Activated T-cell treated with anti-CD3 and anti-CD28 coated beads for 24 hours (primary cell): ENCODE data around the gene RAB17.

Source experiments
- DNase-seq: peaks from one replicate; pipeline ENCODE4 v3.0.0-alpha.2; 2020; ENCODE audit warnings: low read depth

RAB17 gene

GRCh38 chr2:237558961-237559641, 31.4 kb downstream of the RAB17 start:
- DNase-seq: no peak

GRCh38 chr2:237557633-237558015, 32.9 kb downstream of the RAB17 start:
- DNase-seq: no peak

DNA sequence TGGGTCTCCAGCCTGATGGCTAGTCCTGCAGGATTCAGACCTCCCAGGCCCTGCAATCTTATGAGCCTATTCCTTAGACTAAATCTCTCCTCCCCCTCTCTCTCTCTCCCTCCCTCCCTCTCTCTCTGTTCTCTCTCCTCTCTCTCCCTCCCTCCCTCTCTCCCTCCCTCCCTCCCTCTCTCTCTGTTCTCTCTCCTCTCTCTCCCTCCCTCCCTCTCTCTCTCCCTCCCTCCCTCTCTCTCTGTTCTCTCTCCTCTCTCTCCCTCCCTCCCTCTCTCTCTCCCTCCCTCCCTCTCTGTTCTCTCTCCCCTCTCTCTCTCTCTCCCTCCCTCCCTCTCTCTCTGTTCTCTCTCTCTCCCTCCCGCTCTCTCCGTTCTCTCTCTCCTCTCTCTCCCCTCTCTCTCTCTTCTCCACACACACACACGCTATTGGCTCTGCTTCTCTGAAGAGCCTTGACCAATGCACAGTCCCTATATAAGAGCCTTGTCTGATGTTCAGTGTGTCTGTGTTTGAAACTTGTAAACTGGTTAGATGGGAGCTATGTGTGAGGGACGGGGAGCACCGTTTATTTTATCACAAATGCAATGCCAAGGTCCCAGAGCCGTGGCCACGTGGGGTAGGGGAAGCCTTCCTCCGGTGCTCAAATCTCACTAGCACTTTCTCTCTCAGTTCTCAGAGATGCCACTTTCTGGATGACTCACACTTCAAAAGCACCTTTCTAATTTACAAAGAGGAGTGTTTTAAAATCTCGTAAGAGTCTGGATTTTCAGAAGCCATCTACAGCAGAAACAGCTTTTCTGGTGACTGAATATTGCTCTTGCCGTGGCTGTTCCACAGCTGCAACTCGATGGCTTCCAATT, 33.5 kb downstream of the RAB17 start:
- DNase-seq: peak; percentile 16

- DNase-seq: no peak
These were observed 35.0 kb downstream of the RAB17 start for GRCh38 chr2:237555560-237555959.

- no peak for DNase-seq
These were observed 36.6 kb downstream of the RAB17 start for GRCh38 chr2:237553948-237554347.

DNA sequence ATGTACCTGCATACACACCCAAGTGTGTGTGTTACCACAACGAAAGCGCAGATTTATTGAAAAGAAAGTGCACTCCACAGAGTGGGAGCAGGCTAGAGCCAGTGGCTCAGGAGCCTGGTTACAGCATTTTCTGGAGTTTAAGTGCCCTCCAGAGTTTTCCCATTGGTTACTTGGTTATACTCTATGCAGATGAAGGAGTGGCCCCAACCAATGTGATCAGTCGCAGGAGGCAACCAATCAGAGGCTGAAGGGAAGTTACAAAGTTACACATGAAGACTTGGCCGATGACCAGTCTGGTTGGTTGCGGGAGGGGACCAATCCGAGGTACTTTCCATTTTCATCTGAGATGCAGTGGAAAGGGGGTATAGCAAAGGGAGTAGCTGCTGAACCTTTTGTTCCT, 37.6 kb downstream of the RAB17 start:
- no peak for DNase-seq

- DNase-seq: no peak
These were observed 39.4 kb downstream of the RAB17 start for GRCh38 chr2:237551071-237551574.

DNA sequence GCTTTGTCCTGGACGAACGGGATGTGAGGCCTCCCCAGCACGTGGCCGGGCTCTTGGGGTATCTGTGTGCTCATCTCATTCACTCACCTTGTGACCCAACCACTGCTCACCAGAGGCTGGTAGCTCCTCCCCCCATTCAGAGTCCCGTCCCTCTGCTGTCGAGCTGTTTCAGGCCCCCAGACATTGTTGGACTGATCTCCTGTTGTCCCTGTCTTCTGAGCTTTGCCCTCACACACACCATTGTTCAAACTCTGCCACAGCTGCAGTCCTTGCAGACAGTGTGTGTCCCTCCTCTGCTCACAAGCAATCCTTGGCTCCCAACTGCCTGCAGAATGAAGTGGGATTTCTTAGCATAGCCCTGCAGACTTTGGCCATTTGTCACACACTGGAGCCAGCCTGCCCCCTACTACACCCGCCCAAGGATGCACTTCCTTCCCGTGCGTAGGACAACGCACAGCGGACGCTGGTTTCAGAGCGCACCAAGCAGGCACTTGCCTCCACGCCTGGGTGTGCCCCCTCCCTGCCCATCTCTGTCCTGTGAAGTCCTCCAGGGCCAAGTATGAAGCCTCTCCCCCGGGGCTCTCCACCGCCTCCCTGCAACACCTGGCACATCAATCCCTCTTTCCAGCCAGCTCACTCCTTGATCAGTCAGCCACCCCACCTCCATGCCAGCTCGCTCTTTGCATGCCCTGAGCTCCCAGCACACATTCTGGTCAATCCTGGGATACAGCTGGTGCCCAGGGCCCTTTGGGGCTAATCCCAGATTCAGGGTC, 40.7 kb downstream of the RAB17 start:
- no peak for DNase-seq

DNA sequence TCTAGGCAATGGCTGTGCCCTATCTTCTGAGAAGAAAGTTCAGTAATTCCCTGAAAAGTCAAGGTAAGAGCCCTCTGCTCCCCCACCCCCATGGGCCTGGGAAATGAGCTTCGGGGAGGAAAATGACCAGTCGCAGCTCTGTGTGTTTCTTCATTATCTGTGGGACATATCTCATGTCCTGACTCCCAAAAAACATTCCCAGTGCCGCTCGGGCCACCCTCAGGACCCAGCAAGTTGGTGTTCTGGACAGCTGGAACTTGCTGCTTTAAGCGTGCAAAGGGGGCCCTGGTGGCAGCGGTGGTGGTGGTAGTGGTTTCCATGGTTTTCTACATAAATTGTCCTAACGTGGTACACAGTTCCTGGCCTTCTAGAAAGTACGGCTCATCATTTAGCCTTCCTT, 41.3 kb downstream of the RAB17 start:
- DNase-seq: no peak

DNA sequence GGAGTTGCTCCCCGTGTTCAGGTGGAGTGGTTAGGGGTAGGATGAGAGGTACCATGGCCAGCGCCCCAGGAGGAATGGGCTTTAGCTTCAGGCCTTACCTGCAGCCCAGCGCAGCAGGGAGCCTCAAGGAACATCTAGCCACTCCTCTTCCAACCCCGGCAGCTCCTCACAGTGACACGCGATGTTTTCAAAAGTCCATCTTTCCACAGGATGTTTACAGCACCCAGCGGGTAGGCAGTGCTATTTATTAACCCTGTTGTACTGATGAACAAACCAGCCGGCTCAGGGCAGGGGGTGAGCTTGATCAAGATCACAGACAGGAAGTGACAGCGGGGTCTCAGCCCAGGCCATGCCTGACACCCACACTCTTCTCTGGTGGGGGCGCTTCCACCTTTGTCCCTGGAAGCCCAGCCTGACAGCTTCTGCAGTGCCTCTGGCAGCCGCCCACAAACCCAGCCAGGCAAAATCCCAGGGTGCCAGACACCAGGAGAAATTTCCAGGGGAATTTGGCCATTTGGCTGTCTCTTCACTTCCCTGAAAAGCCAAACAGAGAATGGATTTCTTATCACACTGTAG, 42.6 kb downstream of the RAB17 start:
- no peak for DNase-seq

- DNase-seq: no peak
These were observed 43.6 kb downstream of the RAB17 start for GRCh38 chr2:237546876-237547395.

DNA sequence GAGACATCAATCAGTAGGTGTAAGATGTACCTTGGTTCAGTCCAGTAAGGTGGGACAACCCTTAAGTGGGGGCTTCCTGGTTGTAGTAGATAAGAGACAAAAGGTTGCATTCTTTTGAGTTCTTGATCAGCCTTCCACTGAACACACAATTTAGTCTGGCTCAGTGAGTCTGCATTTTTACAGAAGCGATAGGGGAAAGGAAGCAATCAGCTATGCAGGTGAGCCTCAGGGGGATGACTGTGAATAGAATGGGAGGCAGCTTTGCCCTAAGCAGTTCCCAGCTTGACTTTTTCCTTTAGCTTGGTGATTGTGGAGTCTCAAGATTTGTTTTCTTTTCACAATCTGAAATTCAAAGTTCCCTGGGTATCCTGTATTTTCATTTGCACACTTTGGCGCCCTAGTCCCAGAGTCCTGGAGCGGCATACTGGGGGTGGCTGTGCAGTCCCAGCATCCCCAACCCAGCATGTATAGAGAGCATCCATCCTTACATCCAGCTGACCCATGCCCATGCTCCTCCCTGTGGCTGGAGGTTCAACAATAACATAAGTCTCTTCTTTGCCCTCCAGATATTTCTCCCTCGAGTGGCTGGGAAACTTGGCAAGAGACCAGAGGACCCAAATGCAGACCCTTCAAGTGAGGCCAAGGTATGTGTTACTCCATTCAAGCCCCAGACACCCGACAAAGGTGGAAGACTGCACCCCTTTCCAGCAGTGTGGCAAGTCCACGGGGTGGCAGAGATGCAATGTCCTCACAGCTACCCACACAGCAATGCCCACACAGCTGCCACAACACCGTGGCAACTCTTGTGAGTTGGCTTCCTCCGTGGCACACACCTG, 44.3 kb downstream of the RAB17 start:
- no peak for DNase-seq

DNA sequence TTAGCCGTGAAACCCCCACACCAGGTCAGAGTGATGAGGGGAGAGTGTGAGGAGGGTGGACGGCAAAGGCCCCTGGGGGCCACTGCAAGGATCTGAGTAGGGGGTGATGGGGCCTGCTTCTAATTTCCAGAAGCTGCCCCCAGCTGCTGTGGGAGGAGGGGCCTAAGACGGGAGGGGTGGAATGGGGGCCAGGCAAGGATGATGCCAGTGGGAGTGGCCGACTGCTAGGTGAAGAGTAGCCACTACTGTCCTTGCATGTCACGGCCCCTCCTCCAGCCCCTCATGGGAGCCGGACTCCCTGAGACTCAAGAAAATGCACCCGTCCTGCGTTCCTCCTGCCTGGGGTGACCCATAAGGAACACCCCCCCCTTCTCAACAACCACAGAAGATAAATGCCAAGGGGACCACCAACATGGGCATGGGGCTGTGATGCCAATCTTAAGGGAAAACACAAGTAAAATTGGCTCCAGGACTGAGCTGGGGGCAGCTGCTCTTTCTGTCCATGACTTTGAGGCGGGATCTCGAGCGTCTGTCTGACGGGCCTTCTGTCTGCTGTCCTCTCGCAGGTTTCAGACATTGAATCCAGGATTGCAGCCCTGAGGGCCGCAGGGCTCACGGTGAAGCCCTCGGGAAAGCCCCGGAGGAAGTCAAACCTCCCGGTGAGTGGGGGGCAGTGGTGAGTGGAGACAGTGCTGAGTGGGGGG, 48.4 kb downstream of the RAB17 start:
- DNase-seq: no peak

DNA sequence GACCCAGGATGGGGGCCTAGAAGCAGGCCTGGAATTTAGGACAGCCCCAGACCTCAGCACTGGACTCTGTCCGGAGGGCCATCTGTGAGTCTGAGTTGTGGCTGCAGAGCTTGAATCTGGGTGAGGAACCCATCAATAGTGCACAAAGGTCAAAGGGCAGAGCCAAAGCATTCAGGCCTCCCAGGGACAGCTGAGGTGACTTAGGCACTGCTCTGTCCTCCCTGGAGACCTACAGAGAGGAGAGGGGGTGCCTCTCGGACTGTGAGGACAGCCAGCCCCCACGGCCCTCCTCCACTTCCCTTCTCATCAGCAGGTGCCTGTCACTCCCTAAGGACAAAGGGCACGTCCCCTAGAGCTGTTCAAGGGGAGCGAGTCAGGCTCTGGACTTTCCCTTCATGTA, 49.3 kb downstream of the RAB17 start:
- no peak for DNase-seq

DNA sequence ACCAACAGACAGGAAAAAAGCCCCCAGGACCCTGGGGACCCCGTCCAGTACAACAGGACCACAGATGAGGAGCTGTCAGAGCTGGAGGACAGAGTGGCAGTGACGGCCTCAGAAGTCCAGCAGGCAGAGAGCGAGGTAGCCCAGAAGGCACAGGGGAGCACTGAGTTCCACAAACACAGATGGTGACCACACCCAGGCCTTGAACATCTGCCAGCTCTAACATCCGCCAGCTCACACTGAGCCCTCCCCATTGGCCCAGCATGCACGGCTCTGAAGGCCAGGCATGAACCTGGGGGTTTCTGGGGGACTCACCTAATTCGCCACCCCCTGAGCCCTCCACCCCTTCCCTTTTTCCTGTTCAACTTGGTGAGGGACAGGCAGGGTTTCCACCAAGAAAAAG, 49.7 kb downstream of the RAB17 start:
- no peak for DNase-seq

DNA sequence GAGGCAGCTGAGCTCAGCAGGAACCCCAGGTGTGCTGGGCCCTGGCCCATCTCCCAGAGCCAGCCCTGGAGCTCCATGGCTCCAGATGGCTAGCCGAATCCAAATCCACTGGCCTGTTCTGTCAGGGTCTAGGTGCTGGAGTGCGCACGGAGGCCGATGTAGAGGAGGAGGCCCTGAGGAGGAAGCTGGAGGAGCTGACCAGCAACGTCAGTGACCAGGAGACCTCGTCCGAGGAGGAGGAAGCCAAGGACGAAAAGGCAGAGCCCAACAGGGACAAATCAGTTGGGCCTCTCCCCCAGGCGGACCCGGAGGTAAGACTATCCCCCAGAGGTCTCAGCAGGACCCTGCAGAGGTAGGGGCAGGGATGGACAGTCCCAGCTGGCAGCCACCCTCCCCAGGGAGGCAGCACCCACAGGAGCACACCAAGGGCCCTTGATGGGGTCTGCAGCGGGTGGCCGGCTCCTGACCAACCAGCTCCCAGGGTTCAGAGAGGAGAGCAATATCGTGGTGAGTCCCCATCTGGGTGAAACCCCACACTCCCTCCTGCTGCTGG, 50.2 kb downstream of the RAB17 start:
- DNase-seq: no peak

GRCh38 chr2:237539681-237540080, 50.9 kb downstream of the RAB17 start:
- DNase-seq: no peak

GRCh38 chr2:237538901-237539300, 51.6 kb downstream of the RAB17 start:
- no peak for DNase-seq

GRCh38 chr2:237538001-237538720, 52.4 kb downstream of the RAB17 start:
- no peak for DNase-seq
